SJSA1 (cell line): Measurements from ENCODE around the gene DUSP9. TPM values are rescaled to one million over a fixed set of nuclear protein-coding genes. Genes with fewer than 3 reads are reported as not detected.

Experiments
- DNase-seq, 2 experiments: peaks; one replicate each; pipeline ENCODE4 v3.0.0-alpha.2; 2015 to 2020; ENCODE audit warnings: low spot score in 2 of 2, low read depth in 1 of 2
- H3K27ac ChIP-seq: fragments of 250-450 bp; sonication (Bioruptor Pico); 2 replicates; pipeline ENCODE4 v1.5.1; 2020; ENCODE audit warnings: mild to moderate bottlenecking, moderate library complexity
- H3K27me3 ChIP-seq: fragments of 250-450 bp; sonication (Bioruptor Pico); replicated peaks from 2 replicates; pipeline ENCODE4 v1.5.1; 2020; ENCODE audit warnings: mild to moderate bottlenecking, moderate library complexity
- H3K36me3 ChIP-seq: fragments of 250-450 bp; sonication (Bioruptor Pico); 2 replicates; pipeline ENCODE4 v1.5.1; 2020; ENCODE audit warnings: mild to moderate bottlenecking
- H3K4me1 ChIP-seq: fragments of 250-450 bp; sonication (Bioruptor Pico); replicated peaks from 2 replicates; pipeline ENCODE4 v1.6.1; 2021; ENCODE audit warnings: mild to moderate bottlenecking
- H3K4me3 ChIP-seq: fragments of 250-450 bp; sonication (Bioruptor Pico); 2 replicates; pipeline ENCODE4 v1.5.1; 2020; ENCODE audit warnings: mild to moderate bottlenecking
- H3K9me3 ChIP-seq: fragments of 250-450 bp; sonication (Bioruptor Pico); replicated peaks from 2 replicates; pipeline ENCODE4 v1.5.1; 2020; ENCODE audit warnings: mild to moderate bottlenecking
- total RNA-seq: library from RNA; depleted of rRNA; stranded (reverse); fragments of >200 nt; shearing (Covaris generic); gene quantifications from 2 replicates; pipeline ENCODE4 v1.2.3, GENCODE V29; 2014

DUSP9 gene
- total RNA-seq, 1 experiment from 2014 or later, result 0.08 TPM

DNA sequence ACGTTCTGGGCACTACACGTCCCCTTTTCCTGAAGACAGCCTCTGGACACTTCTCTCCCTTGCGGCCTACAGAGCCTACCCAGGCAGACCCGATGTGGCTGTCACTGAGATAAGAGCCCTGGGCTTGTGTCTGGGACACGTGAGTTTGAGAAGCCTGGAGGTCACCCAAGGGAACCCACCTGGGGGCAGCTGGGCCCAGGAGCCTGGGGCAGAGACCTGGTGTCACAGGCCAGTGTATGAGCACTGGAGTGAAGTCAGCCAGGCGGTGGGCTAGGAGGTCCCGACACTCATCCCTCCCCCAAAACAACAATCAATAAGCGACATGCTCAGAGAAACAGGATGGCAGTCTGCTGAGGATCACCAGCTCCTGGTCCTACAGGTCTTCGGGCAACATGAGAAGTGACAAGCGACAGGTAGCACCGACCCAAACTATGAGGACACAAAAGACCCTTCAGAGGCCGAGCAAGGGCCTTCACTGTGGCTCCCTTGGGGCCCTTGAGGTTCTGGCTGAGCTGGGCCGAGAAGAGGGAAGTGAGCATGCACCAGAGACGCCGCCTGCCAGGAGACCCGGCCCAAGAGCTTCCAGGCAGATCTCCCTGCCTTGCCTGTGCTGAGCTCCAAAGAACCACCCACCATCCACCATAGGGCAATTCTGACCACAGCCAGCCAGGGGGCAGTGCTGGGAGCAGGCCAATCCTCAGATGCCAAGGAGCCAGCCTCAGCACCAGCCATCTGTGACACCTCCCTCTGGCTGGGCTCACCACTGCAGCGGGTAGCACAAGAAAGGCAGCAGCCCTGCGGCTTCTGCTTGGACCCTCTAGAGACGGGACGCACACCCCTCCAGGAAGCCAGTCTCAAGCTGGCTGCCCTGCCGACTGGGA lies 11.0 kb upstream of the DUSP9 start:
- DNase-seq, result no peak
- H3K9me3 ChIP-seq, result no peaks in the 10 kb centered on the region

DNA sequence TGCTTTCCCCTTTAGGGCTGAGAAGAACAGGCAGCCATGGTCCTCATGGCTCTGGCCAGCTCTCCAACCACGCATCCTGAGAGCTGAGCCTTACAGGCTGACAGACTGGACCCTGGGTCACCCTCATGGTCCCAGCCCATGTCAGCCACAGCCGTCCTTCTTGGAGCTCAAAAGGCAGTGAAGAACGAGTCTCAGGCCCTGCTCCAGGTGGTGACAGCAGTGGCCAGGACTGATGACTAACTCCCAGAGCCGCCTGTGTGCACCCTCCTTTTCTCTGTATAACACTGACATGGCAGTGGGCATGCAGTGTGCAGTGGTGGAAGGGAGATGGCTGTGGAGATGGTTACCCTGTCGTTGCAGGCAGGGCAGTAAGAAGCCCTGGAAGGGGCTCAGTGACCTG lies 10.3 kb upstream of the DUSP9 start:
- H3K36me3 ChIP-seq, result no peaks in the 10 kb centered on the region
- no peak overlapping the region for H3K27ac ChIP-seq
- H3K27me3 ChIP-seq, result no peaks in the 10 kb centered on the region
- DNase-seq, result no peak
- no peaks in the 10 kb centered on the region for H3K4me1 ChIP-seq
- no peaks in the 10 kb centered on the region for H3K9me3 ChIP-seq
- H3K4me3 ChIP-seq, result no peak overlapping the region

More for the DNA sequence above, 11.0 kb upstream of the DUSP9 start:
- Histone ChIP-seq H3K4me3 (no peak overlapping the region), H3K27me3 (no peaks in the 10 kb centered on the region), H3K4me1 (no peaks in the 10 kb centered on the region), H3K36me3 (no peaks in the 10 kb centered on the region), H3K27ac (no peak overlapping the region)

DNA sequence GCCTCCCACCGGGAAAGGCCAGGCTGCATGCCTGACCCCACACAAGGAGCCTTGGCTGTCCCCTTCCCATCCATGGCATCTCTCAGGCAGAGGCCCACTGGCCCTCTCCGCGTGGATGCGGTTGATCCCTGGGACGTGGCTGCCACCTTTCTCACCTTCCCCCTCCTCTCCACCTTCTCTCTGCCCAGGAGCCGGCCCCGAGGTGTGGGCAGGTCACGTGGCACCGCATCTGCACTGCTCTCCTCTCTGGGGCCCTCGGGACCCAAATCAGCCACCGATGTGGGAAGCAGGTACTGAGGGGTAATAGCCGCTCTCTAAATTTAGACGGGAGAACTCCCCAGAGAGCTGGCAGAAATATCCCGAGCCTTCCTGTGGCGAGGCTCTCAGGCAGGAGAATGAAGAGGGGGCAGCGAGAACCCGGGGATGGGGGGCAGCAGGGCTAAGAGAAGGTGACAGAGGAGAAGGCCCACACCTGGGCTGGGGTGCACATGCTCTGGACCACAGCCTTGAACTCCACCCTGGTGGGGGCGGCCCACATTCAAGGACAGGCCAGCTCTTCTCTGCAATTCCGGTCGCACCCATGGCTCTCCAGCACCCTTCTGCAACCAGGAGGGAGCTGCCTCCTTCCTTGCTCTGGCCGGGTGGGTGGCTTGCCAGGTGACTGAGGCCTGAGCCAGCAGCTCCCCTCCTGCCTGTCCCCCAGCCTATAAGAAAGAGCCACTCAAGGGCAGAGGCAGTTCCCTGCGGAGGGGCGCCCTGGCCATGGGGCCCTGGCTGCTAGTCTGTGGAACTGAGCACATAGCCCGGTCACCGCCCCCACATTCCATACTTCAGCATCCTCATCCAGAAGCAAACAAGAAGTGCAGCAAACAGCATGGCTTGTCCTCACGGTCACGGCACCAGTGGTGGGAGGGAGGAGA lies 9.6 kb upstream of the DUSP9 start:
- H3K36me3 ChIP-seq, result no peaks in the 10 kb centered on the region
- no peak overlapping the region for H3K4me3 ChIP-seq
- H3K27ac ChIP-seq, result no peak overlapping the region
- H3K27me3 ChIP-seq, result no peaks in the 10 kb centered on the region
- no peaks in the 10 kb centered on the region for H3K9me3 ChIP-seq
- no peak for DNase-seq
- H3K4me1 ChIP-seq, result no peaks in the 10 kb centered on the region

DNA sequence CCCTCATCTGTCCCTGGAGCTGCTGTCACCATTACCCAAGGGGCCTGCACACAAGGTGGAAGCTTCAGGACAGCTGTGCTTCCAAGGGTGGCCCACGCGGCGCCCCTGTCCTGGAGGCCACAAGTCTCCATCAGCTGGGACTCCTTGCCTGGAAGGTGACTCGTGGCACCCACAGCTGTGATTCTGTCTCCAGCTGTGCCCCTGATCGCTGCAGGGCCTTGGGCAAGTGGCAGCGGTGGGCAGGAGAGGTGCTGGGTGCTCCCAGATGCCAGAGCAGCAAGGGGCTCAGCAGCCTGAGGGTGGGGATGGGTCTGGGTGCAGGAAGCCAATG lies 9.0 kb upstream of the DUSP9 start:
- Histone ChIP-seq H3K36me3 (no peaks in the 10 kb centered on the region), H3K4me3 (no peak overlapping the region), H3K27ac (no peak overlapping the region), H3K9me3 (no peaks in the 10 kb centered on the region), H3K27me3 (no peaks in the 10 kb centered on the region), H3K4me1 (no peaks in the 10 kb centered on the region)
- DNase-seq, result no peak

DNA sequence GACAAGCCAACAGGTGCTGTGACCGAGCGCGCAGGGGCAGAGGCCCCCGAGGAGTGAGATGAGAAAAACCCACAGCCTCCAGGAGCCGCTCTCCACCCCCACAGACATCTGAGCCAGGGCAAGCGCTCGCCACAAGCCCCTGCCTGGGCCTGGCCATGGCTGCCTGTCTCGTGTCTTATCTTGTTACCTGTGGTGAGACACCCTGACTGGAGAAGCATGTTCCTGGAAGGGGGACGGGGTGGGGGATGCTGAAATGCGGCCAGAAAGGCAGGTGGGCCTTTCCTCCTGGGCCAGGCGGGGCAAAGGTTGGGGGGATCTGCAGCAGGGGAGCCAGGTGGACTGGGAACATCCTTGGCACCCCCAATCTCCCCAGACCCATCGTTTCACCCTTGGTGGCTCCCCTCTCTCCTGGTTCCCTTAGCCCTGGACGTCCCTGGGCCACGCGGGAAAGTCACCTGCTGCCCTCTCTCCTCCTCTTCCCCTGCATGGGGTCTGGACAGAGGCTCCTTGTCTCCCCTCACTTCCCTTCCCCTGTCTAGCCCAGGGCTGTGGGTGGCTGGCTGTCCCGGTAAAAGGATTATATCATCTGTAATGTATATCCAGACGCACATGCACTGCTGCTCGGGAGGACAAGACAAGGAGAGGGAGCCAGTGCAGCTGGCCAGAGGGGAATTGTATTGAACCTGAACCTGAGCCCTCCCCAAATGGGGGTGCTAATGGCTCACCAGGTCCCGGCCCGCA lies 8.4 kb upstream of the DUSP9 start:
- no peak for DNase-seq
- no peak overlapping the region for H3K27ac ChIP-seq

DNA sequence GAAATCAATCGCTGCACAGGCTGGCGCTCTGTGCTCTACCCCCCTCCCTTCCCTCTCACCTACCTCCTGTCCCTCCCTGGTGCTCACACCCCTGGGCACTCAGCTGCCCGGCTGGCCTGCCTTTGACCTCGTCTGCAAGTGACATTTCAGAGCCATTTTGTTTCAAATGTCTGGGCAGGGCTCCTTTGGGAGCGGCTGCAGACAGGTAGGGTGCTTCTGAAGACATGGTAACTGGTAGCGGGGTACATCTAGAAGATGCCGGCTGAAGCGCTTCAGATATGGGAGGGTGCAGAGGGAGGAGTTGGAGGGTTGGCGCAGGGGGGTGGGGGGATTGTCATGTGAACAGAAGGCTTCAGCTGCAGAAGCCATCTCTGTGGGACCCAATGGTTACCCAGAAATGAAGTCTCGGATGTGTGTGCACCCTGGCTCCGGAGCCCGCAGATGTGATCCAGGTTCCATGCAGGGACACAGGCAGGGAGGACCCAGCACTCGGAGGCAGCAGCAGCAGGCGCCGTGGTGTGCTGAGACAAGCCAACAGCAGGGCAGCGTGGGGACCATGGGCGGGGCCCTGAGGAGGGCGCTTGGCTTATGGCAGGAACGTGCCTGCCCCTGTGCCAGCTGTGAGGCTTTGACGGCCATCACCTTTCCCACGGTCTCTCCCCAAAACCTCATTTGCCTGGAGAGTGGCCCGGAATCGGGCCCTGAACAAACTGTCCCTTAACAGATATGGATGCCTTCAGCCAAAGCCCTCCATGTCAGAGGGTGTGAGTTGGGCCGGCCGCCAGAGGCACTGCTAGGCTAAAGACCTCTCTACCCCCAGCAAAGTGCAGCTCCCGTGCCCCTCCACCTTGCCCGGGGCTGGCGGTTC lies 7.6 kb upstream of the DUSP9 start:
- Histone ChIP-seq H3K4me1 (no peaks in the 10 kb centered on the region; the same call in 1 of the 2 replicates), H3K36me3 (no peaks in the 10 kb centered on the region), H3K27me3 (peaks cover 9% of the 10 kb centered on the region), H3K9me3 (no peaks in the 10 kb centered on the region), H3K27ac (no peak overlapping the region), H3K4me3 (no peak overlapping the region)
- DNase-seq, result no peak

More for the DNA sequence above, 8.4 kb upstream of the DUSP9 start:
- Histone ChIP-seq H3K9me3 (no peaks in the 10 kb centered on the region), H3K4me3 (no peak overlapping the region), H3K4me1 (no peaks in the 10 kb centered on the region; the same call in 1 of the 2 replicates), H3K27me3 (peaks cover 5% of the 10 kb centered on the region), H3K36me3 (no peaks in the 10 kb centered on the region)

DNA sequence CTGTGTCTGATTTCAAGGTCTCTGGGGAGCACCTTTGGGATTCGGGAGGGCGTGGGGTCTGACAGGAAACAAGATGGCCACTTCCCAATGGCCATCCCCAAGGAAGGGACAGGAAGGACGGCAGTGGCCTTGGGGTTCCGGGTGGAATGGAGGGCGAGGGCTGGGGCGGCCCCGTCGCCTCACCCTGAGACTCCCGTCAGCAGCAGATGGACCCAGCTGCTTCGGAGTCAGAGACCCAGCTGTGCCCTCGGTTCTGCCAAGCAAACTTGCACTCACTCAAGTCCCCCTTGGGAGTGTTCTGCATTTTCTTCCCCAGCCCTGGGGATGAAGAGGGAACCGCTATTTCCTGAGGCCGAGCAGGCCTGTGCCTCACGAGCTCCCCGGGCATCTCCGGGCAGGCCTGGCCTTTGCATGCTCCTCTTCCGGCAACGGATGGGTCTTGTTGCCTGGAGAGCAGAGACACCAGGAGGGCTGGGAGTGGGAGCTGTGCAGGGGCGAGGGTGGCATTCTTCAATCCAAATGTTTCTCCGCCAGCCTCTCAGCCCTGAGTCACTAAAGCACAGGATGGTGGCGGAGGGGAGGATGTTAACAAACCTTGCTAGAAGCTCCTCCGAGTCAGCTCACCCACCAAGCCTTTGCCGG lies 6.8 kb upstream of the DUSP9 start:
- Histone ChIP-seq H3K4me1 (no peaks in the 10 kb centered on the region; the same call in 1 of the 2 replicates), H3K27ac (no peak overlapping the region), H3K4me3 (no peak overlapping the region), H3K27me3 (peaks cover 16% of the 10 kb centered on the region), H3K36me3 (no peaks in the 10 kb centered on the region), H3K9me3 (no peaks in the 10 kb centered on the region)
- no peak for DNase-seq

DNA sequence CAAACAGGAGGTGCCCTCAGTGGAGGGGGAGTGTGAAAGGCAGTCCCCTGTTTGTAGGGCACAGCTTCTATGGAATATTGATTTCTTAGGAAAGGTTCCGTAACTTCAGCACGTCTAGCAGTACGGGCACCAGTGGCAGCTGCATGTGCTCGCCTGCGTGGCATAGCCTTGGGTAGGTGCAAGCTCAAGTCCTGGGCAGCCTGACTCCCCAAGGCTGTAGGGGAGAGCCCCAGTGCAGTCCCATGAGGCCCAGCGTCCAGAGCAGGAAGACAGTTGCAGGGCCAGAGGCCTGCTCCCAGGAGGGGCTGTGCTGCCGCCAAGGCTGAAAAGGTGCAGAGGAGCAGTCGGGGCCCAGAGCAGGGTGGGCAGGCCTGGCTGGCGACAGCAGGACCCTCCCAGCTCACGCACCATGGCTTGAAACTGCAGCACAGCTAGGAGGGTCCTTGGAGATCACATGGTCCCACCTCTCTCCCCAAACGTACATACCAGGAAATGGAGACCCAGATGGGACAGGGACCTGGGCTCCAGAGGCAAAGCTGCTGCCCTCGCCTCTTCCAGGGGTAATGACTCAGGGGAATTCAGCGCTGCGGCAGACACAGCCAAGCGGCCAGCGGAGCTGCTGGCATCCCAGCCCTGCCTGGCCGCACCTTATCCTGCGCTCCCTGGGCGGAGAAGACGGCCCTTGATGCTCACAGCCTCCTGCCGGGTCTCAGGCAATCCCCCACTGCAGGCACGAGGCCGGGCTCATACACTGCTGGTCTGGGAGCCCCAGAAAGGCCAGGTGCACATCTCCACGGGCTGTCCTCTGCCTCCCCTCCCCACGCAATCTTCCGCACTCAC lies 6.0 kb upstream of the DUSP9 start:
- no peak for DNase-seq
- no peaks in the 10 kb centered on the region for H3K36me3 ChIP-seq
- H3K9me3 ChIP-seq, result no peaks in the 10 kb centered on the region
- H3K27me3 ChIP-seq, result peaks cover 19% of the 10 kb centered on the region
- H3K4me1 ChIP-seq, result no peaks in the 10 kb centered on the region; the same call in 1 of the 2 replicates
- no peak overlapping the region for H3K27ac ChIP-seq
- H3K4me3 ChIP-seq, result no peak overlapping the region

DNA sequence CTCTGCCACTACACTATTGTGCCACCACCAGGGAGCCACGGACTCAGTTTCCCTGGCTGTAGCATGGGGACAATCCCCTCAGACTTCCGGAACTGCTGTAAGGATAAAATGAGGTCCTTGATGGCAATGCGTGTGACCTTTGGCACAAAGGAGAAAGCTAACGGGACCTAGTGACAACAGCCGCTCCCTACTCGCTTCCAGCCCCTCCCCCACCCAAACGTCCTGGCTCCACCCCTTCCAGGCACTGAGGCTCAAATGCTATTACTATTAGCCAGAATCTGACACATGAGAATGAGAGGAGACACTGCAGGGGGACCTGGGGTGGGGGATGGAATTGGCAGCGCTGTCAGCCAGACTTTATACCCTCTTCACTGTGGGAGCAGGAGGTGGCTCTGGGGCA lies 5.4 kb upstream of the DUSP9 start:
- no peak for DNase-seq
- Histone ChIP-seq H3K9me3 (no peaks in the 10 kb centered on the region), H3K27me3 (peaks cover 19% of the 10 kb centered on the region), H3K4me1 (no peaks in the 10 kb centered on the region; the same call in 1 of the 2 replicates), H3K4me3 (no peak overlapping the region), H3K36me3 (no peaks in the 10 kb centered on the region), H3K27ac (no peak overlapping the region)

DNA sequence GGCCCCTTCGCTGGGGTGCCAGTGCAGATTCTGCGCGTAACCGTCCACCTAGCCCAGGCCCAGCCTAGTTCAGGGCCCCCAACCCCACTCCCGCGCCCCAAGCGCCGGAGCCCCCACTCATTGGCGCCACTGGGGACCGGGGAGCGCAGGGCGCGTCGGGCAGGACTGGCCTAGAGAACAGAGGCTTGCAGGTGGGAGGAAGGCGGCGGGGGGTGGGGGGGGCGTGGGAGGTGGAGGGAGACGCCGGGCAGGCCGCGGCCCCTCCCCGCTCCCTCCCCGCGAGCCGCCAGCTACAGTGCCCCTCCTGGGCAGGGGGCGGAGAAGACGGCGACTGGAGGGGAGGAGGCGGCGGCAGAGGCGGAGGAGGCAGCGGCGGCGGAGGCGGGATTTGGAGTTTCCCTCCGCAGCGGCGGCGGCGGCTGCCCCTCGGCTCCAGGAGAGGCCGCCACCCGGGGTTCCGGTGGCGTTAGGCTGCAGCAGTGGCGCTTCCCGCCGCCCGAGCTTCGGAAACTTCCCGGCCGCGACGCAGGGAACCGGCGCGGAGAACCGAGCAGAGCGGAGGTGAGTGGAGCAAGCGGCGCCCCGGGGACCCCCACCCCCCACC lies 4.8 kb upstream of the DUSP9 start:
- no peak for DNase-seq

DNA sequence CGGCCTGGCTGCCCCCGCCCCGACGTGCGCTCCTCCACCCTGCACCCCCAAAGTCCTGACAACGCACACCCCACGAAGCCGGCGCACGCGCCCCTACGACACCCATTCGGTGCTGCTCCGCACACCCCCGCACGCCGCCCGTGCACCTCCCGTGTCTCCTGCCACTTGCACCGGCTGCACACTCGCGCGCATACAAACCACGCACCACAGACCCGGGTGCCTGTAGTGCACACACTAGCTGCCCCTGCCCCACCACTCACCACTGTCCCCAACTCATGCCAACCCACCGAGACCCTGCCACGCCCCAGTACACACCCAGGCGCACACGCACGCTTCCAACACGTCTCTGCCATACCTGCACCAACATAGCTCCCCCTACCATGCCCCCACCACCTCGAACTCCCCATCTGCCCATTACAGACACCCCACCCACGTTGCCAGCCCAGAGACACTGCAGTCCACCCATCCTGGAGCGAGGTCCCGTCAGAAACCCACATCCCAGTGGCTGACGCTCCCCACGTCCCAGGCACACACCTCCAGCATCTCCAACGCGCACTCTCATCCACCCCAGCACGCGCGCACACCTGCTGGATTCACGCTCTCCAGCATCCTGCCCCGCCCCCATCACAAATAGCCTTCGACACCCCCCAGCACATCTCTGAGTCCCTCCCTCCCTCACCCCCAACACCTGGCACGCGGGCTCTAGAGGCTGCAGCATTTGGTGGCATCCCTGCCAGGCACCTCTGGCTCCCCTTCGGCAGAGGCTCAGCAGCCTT lies 4.2 kb upstream of the DUSP9 start:
- Histone ChIP-seq H3K27me3 (peaks cover 19% of the 10 kb centered on the region), H3K4me3 (no peak overlapping the region), H3K27ac (no peak overlapping the region), H3K4me1 (no peaks in the 10 kb centered on the region; the same call in 1 of the 2 replicates), H3K36me3 (no peaks in the 10 kb centered on the region), H3K9me3 (no peaks in the 10 kb centered on the region)
- DNase-seq, result no peak

More for the DNA sequence above, 4.8 kb upstream of the DUSP9 start:
- peaks cover 19% of the 10 kb centered on the region for H3K27me3 ChIP-seq
- no peaks in the 10 kb centered on the region for H3K9me3 ChIP-seq
- H3K4me3 ChIP-seq, result no peak overlapping the region
- no peaks in the 10 kb centered on the region; the same call in 1 of the 2 replicates for H3K4me1 ChIP-seq
- no peak overlapping the region for H3K27ac ChIP-seq
- H3K36me3 ChIP-seq, result no peaks in the 10 kb centered on the region
